Stimulated activated naive CD8-positive, alpha-beta T cell treated with anti-CD3 and anti-CD28 coated beads, Interleukin-15, amount 100 ng/mL, for 72 hours (primary cell): ENCODE data around the gene DCHS1.

Experiments used
- ATAC-seq: fragments of 150-1000 bp; cut with Tn5 transposase; 2 replicates; pipeline ENCODE4 v1.10.0; 2021; ENCODE audit warnings: mild to moderate bottlenecking, moderate library complexity
- DNase-seq, 2 donors: peaks; one replicate each; pipeline ENCODE4 v3.0.0; 2021 to 2022
- H3K27ac Mint-ChIP-seq, 2 donors: one replicate each; pipeline ENCODE4 v1.8.0; 2022; ENCODE audit warnings: mild to moderate bottlenecking in 2 of 2, mixed read lengths in 2 of 2, moderate library complexity in 2 of 2
- H3K27me3 Mint-ChIP-seq: one replicate; pipeline ENCODE4 v1.8.0; 2022; ENCODE audit warnings: mixed read lengths
- H3K4me1 Mint-ChIP-seq: one replicate; pipeline ENCODE4 v1.8.0; 2022; ENCODE audit warnings: mild to moderate bottlenecking, mixed read lengths
- H3K4me3 Mint-ChIP-seq, 2 donors: one replicate each; pipeline ENCODE4 v1.8.0; 2022; ENCODE audit warnings: mild to moderate bottlenecking in 2 of 2, mixed read lengths in 2 of 2, moderate library complexity in 1 of 2
- H3K9me3 Mint-ChIP-seq, 2 donors: one replicate each; pipeline ENCODE4 v1.8.0; 2022; ENCODE audit warnings: mixed read lengths in 2 of 2

The DCHS1 gene

GRCh38 chr11:6617315-6617781 lies 38.3 kb downstream of the DCHS1 start:
- Mint-ChIP-seq H3K9me3 (no peaks in the 10 kb centered on the region), H3K4me1 (no peaks in the 10 kb centered on the region), H3K4me3 (peak overlapping the region in 1 of 2 donors; percentile 36), H3K27ac (no peak overlapping the region), H3K27me3 (no peaks in the 10 kb centered on the region)
- DNase-seq (no peak), ATAC-seq (no peak)

DNA sequence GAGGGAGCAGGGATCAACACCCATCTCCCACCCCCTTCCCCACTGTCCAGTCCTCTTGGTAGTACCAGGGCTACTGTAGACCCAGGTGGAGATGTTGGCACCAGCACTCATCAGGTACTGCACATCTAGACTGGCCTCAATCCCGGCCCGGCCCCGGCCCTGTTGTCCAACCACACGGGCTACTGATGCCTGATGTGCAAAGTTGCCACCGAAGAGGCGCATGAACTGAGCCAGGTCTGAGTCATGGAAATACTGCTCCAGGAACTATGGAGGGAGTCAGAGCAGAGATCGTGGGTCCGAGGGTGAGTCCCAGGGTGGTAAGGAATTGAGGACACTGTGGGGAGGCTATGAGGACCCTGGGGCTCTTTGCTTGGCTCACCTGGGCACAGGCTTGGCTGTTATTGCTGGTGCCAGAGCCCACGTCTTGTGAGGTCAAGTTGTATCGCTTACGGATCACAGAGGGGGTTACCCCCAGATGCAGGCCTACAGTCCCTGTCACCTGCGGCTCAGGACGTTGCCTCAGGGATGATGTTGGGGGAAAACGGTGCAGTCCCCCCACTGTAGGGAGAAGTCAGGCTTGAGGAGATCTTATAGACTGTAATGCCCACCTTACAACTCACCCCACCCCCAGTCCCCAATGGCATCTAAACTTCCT lies 38.9 kb downstream of the DCHS1 start:
- DNase-seq (no peak), ATAC-seq (no peak)
- Mint-ChIP-seq H3K4me3 (no peak overlapping the region), H3K27ac (no peak overlapping the region), H3K9me3 (no peaks in the 10 kb centered on the region), H3K27me3 (no peaks in the 10 kb centered on the region), H3K4me1 (no peaks in the 10 kb centered on the region)

DNA sequence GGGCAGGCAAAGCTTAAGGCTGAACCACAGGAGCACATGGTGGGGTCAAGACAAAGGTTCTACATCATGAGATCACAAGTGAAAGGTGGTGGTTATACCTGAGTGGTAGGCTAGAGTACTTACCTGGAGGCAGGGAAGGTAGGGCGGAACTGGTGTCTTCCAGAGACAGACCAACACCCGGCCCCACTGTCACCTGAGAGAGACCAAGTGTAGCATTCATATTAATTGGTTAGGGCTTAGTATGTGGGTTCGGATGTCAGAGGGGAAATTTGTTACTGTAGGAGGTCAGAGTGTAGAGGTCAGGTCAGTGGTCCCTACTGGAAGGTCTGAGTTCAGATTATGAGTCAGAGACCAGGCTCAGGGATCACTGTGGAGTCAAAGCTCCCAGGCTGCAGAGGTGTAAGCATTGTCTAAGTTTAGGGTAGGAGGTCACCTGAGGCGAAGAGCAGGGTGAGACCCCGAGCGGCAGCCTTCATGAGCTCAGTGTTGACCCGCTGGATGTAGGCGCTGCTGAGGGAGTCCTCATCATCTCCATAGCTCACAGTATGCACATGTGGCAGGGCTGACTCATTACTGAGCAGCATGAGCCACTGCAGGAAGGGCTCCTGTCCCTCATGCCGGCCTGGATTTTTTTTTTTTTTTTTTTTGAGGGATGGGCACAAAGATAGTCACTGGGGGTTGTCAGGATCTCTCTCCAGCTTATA lies 39.6 kb downstream of the DCHS1 start:
- H3K27ac Mint-ChIP-seq = no peak overlapping the region
- H3K4me3 Mint-ChIP-seq = no peak overlapping the region
- H3K4me1 Mint-ChIP-seq = peaks cover 4% of the 10 kb centered on the region
- DNase-seq = no peak
- ATAC-seq = no peak
- no peaks in the 10 kb centered on the region for H3K9me3 Mint-ChIP-seq
- no peaks in the 10 kb centered on the region for H3K27me3 Mint-ChIP-seq

- Mint-ChIP-seq H3K4me1 (peaks cover 14% of the 10 kb centered on the region), H3K9me3 (no peaks in the 10 kb centered on the region), H3K4me3 (no peak overlapping the region), H3K27ac (no peak overlapping the region), H3K27me3 (no peaks in the 10 kb centered on the region)
- ATAC-seq = no peak
- DNase-seq = no peak
These were observed 40.6 kb downstream of the DCHS1 start for GRCh38 chr11:6615046-6615445.

- DNase-seq (no peak), ATAC-seq (no peak)
- Mint-ChIP-seq H3K27me3 (no peaks in the 10 kb centered on the region), H3K4me1 (peaks cover 20% of the 10 kb centered on the region), H3K4me3 (no peak overlapping the region), H3K27ac (no peak overlapping the region), H3K9me3 (no peaks in the 10 kb centered on the region)
These were observed 41.2 kb downstream of the DCHS1 start for GRCh38 chr11:6614446-6614845.

- Mint-ChIP-seq H3K4me1 (peaks cover 28% of the 10 kb centered on the region), H3K9me3 (no peaks in the 10 kb centered on the region), H3K27ac (no peak overlapping the region), H3K4me3 (no peak overlapping the region), H3K27me3 (no peaks in the 10 kb centered on the region)
- ATAC-seq = no peak
- DNase-seq = no peak
These were observed 42.1 kb downstream of the DCHS1 start for GRCh38 chr11:6613496-6613895.

DNA sequence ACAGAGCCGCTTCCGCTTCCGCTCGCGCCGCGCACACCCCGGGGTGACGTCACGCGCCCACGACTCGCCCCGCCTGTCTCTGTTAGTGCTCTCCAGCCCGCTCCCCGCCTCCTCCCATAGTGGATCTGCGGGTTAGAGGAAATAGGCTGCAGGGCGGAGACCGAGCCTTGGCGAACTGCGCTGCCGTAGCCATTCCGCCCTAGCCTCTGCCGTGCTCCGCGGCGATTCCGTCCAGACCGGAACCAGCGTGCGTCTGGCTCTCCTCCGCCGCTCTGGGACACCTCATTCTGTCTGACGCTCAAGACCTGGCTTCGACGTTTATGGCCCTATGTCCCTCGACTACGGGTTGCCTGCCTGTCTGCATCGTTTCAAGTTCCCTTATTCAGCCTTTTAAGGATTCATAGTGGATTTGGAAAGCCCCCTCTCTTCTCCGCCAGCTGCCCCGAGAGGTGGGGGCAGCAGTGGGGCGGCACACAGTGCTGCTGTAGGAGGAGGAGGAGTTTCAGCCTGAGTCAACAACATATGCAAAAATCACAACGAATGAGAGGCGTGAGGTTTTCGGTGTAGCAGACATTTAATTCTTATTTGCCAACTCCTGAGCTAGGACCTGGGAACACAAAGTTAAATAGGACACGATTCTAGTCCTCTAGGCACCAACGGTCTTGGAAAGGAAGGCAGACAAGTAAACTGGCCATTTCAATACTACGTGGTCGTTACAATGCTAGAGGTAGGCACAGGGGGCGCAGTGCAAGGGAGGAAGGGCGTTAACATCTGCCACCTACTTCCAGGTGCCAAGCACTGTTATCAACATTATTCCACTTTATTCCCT lies 43.2 kb downstream of the DCHS1 start, which contains the start of gene TAF10:
Gene TAF10, minus strand, starts transcription at position 4 of the 829 bp plus-strand sequence. CDS start 27 bp downstream, outside the sequence.
- Mint-ChIP-seq H3K27me3 (no peaks in the 10 kb centered on the region), H3K4me3 (peak within 1 kb of the TSS; percentile 88 to 96), H3K27ac (peak within 1 kb of the TSS; percentile 95 to 96), H3K4me1 (peaks cover 36% of the 10 kb centered on the region), H3K9me3 (no peaks in the 10 kb centered on the region)
- ATAC-seq = peak; percentile 91
- peak; percentile 93 to 95 for DNase-seq

- DNase-seq (no peak), ATAC-seq (no peak)
- H3K9me3 Mint-ChIP-seq = no peaks in the 10 kb centered on the region
- no peak overlapping the region for H3K27ac Mint-ChIP-seq
- peak overlapping the region; percentile 88 to 96 for H3K4me3 Mint-ChIP-seq
- peaks cover 40% of the 10 kb centered on the region for H3K4me1 Mint-ChIP-seq
- no peaks in the 10 kb centered on the region for H3K27me3 Mint-ChIP-seq
These were observed 43.7 kb downstream of the DCHS1 start for GRCh38 chr11:6611963-6612212.

- DNase-seq = peak in 1 of 2 donors; percentile 18
- Mint-ChIP-seq H3K4me3 (peak overlapping the region; percentile 88 to 96), H3K9me3 (no peaks in the 10 kb centered on the region), H3K27ac (peak overlapping the region; percentile 95 to 96), H3K4me1 (peaks cover 40% of the 10 kb centered on the region), H3K27me3 (no peaks in the 10 kb centered on the region)
- ATAC-seq = peak; percentile 44
These were observed 44.3 kb downstream of the DCHS1 start for GRCh38 chr11:6611092-6611962.

DNA sequence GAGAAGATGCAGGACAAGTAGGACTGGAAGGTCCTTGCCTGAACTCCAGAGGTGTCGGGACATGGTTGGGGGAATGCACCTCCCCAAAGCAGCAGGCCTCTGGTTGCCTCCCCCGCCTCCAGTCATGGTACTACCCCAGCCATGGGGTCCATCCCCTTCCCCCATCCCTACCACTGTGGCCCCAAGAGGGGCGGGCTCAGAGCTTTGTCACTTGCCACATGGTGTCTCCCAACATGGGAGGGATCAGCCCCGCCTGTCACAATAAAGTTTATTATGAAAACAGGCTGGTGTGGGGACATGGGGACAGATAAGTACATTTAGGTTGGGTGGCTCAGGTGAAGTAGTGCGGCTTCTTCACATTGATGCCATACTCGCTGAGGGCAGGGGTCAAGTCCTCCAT lies 45.0 kb downstream of the DCHS1 start:
- peak overlapping the region in 1 of 2 donors; percentile 16 for H3K27ac Mint-ChIP-seq
- no peaks in the 10 kb centered on the region for H3K27me3 Mint-ChIP-seq
- H3K4me3 Mint-ChIP-seq = peak overlapping the region; percentile 88 to 96
- DNase-seq = peak in 1 of 2 donors; percentile 11
- H3K4me1 Mint-ChIP-seq = peaks cover 40% of the 10 kb centered on the region
- no peak for ATAC-seq
- H3K9me3 Mint-ChIP-seq = no peaks in the 10 kb centered on the region

GRCh38 chr11:6609502-6610015 lies 46.0 kb downstream of the DCHS1 start:
- no peaks in the 10 kb centered on the region for H3K9me3 Mint-ChIP-seq
- DNase-seq (no peak), ATAC-seq (no peak)
- peak overlapping the region in 1 of 2 donors; percentile 36 for H3K27ac Mint-ChIP-seq
- H3K4me3 Mint-ChIP-seq = no peak overlapping the region
- H3K4me1 Mint-ChIP-seq = peaks cover 40% of the 10 kb centered on the region
- no peaks in the 10 kb centered on the region for H3K27me3 Mint-ChIP-seq

GRCh38 chr11:6608726-6609501 lies 46.7 kb downstream of the DCHS1 start:
- Mint-ChIP-seq H3K4me3 (no peak overlapping the region), H3K4me1 (peaks cover 40% of the 10 kb centered on the region), H3K27ac (no peak overlapping the region), H3K9me3 (no peaks in the 10 kb centered on the region), H3K27me3 (no peaks in the 10 kb centered on the region)
- peak in 1 of 2 donors; percentile 7 for DNase-seq
- no peak for ATAC-seq

DNA sequence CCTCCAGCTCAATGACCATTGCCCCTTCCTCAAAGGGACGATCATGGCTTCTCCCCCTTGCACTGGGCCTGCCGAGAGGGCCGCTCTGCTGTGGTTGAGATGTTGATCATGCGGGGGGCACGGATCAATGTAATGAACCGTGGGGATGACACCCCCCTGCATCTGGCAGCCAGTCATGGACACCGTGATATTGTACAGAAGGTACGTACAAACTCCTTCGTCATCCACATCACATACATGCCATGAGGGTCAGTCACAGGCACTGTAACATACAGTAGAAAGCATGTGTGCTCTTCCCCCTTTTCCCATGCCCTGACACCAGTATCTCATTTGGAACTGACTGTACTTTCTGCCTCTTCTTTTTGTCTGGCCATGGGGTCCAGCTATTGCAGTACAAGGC lies 47.6 kb downstream of the DCHS1 start:
- Mint-ChIP-seq H3K4me1 (peaks cover 40% of the 10 kb centered on the region), H3K27me3 (no peaks in the 10 kb centered on the region), H3K9me3 (no peaks in the 10 kb centered on the region), H3K4me3 (no peak overlapping the region), H3K27ac (no peak overlapping the region)
- ATAC-seq (no peak), DNase-seq (no peak)

- Mint-ChIP-seq H3K27ac (peak overlapping the region in 1 of 2 donors; percentile 41), H3K9me3 (no peaks in the 10 kb centered on the region), H3K4me3 (peak overlapping the region in 1 of 2 donors; percentile 6), H3K4me1 (peaks cover 40% of the 10 kb centered on the region), H3K27me3 (no peaks in the 10 kb centered on the region)
- ATAC-seq (no peak), DNase-seq (no peak)
These were observed 48.3 kb downstream of the DCHS1 start for GRCh38 chr11:6607190-6607795.
